Neural cell (in vitro differentiated cells): Measurements from ENCODE around the gene EXD2. TPM values are rescaled to one million over a fixed set of nuclear protein-coding genes. Genes with fewer than 3 reads are reported as not detected.

ENCODE experiments used
- H2AFZ ChIP-seq: fragments of 200-600, 300-800 bp; sonication (generic), shearing (Covaris generic); 2 replicates; pipeline ENCODE4 v1.6.0; 2014; ENCODE audit warnings: low read depth, mild to moderate bottlenecking, antibody characterized with exemption, low read length, moderate library complexity
- H3F3A ChIP-seq: fragments of 200-600 bp; shearing (Covaris generic); 2 replicates; pipeline ENCODE4 v1.6.1; 2016; ENCODE audit warnings: mild to moderate bottlenecking, moderate library complexity, mixed read lengths, antibody characterized with exemption, low read length; ENCODE audit not compliant: insufficient read depth, poor library complexity, severe bottlenecking
- H3K27ac ChIP-seq: fragments of 200-600, 300-800 bp; sonication (generic), shearing (Covaris generic); 2 replicates; pipeline ENCODE4 v1.5.1; 2014; ENCODE audit warnings: mild to moderate bottlenecking, low read length, moderate library complexity
- H3K27me3 ChIP-seq: fragments of 300-800, 200-600 bp; sonication (generic), shearing (Covaris generic); 2 replicates; pipeline ENCODE4 v1.6.0; 2014; ENCODE audit warnings: mild to moderate bottlenecking, low read depth, low read length, moderate library complexity; ENCODE audit not compliant: insufficient read depth
- H3K36me3 ChIP-seq: fragments of 300-800, 200-600 bp; sonication (generic), shearing (Covaris generic); 2 replicates; pipeline ENCODE4 v1.5.1; 2014; ENCODE audit warnings: mild to moderate bottlenecking, antibody characterized with exemption, low read length, moderate library complexity; ENCODE audit not compliant: insufficient read depth
- H3K4me2 ChIP-seq: fragments of 300-800, 200-600 bp; sonication (generic), shearing (Covaris generic); 2 replicates; pipeline ENCODE4 v1.6.0; 2014; ENCODE audit warnings: mild to moderate bottlenecking, low read length
- H3K4me3 ChIP-seq: fragments of 300-800, 200-600 bp; sonication (generic), shearing (Covaris generic); 2 replicates; pipeline ENCODE4 v1.5.1; 2014; ENCODE audit warnings: mild to moderate bottlenecking, low read length, moderate library complexity
- H3K79me2 ChIP-seq: fragments of 200-600 bp; shearing (Covaris generic); replicated peaks from 2 replicates; pipeline ENCODE4 v1.6.0; 2014; ENCODE audit warnings: mild to moderate bottlenecking, low read length, moderate library complexity; ENCODE audit not compliant: insufficient read depth
- H3K9ac ChIP-seq: fragments of 300-800, 200-600 bp; sonication (generic), shearing (Covaris generic); 2 replicates; pipeline ENCODE4 v1.6.1; 2016; ENCODE audit warnings: mild to moderate bottlenecking, low read length, mixed read lengths
- H3K9me2 ChIP-seq: fragments of 200-600 bp; shearing (Covaris generic); 2 replicates; pipeline ENCODE4 v1.6.1; 2016; ENCODE audit warnings: mild to moderate bottlenecking, low read length, mixed read lengths; ENCODE audit not compliant: insufficient read depth
- H3K9me3 ChIP-seq: fragments of 200-600, 300-800 bp; sonication (generic), shearing (Covaris generic); 2 replicates; pipeline ENCODE4 v1.6.1; 2016; ENCODE audit warnings: mild to moderate bottlenecking, mixed run types, low read length, moderate library complexity, mixed read lengths
- H4K20me1 ChIP-seq: fragments of 200-600 bp; shearing (Covaris generic); 2 replicates; pipeline ENCODE4 v1.6.1; 2016; ENCODE audit warnings: mild to moderate bottlenecking, mixed run types; ENCODE audit not compliant: insufficient read depth
- EP300 ChIP-seq: fragments of 450-650 bp; conservative IDR thresholded peaks from 2 replicates; pipeline ENCODE4 v1.6.1; 2014; ENCODE audit warnings: antibody characterized with exemption, mild to moderate bottlenecking, moderate library complexity; ENCODE audit not compliant: poor library complexity, severe bottlenecking
- EZH2 ChIP-seq: fragments of 200-600, 300-800 bp; shearing (Covaris generic), sonication (generic); IDR thresholded peaks from 2 replicates; pipeline ENCODE4 v1.6.1; 2014; ENCODE audit warnings: antibody characterized with exemption, low read length, borderline replicate concordance, mild to moderate bottlenecking; ENCODE audit not compliant: insufficient read depth, poor library complexity, severe bottlenecking
- MXI1 ChIP-seq: fragments of 450-650 bp; conservative IDR thresholded peaks from 2 replicates; pipeline ENCODE4 v1.6.1; 2014; ENCODE audit warnings: antibody characterized with exemption, mild to moderate bottlenecking; ENCODE audit not compliant: poor library complexity, severe bottlenecking
- POLR2AphosphoS5 ChIP-seq: IDR thresholded peaks from 2 replicates; pipeline ENCODE4 v1.6.1; 2012
- RAD21 ChIP-seq: fragments of 450-650 bp; conservative IDR thresholded peaks from 2 replicates; pipeline ENCODE4 v1.6.1; 2014; ENCODE audit warnings: antibody characterized with exemption, mild to moderate bottlenecking, moderate library complexity
- SMC3 ChIP-seq: fragments of 450-650 bp; conservative IDR thresholded peaks from 2 replicates; pipeline ENCODE4 v1.6.1; 2014; ENCODE audit warnings: antibody characterized with exemption, mild to moderate bottlenecking, moderate library complexity; ENCODE audit not compliant: poor library complexity
- TAF1 ChIP-seq: IDR thresholded peaks from 2 replicates; pipeline ENCODE4 v1.6.1; 2012; ENCODE audit warnings: low read depth
- polyA plus RNA-seq: library from polyadenylated mRNA; depleted of rRNA; stranded (reverse); fragments of >200 nt; gene quantifications from 2 replicates; pipeline ENCODE4 v1.2.3, GENCODE V29; 2014
- TF ChIP-seq, protein P1 (sequence below): fragments of 450-650 bp; IDR thresholded peaks from 2 replicates; pipeline ENCODE4 v1.5.1; 2014; ENCODE audit warnings: antibody characterized with exemption, mild to moderate bottlenecking, moderate library complexity; ENCODE audit not compliant: poor library complexity, severe bottlenecking
- TF ChIP-seq, protein P2 (sequence below): IDR thresholded peaks from 2 replicates; pipeline ENCODE4 v1.6.1; 2012; ENCODE audit warnings: borderline replicate concordance

The EXD2 gene
- polyA plus RNA-seq, 1 donor from 2014 or later: 43.3 TPM

DNA sequence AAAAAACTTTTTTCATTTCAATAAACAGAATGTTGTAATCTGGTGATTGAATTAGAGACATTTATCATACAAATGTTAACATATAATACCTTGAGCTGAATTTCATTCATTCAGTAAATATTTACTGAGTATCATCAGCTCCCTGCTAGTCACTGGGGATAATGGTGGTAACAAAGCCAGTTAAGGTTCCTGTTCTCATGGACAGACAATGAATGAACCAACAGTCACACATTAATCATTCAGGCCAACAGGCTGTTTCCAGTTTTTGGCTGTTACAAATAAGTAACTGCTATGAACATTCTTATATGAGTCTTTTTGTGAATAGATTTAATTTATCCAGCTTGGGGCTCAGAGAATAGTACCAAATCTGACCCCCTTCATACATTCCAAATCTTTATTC is 13.5 kb downstream of the EXD2 start:
- H3K4me3 ChIP-seq: no peak overlapping the region
- H4K20me1 ChIP-seq: no peaks in the 10 kb centered on the region
- no peak overlapping the region for H2AFZ ChIP-seq

DNA sequence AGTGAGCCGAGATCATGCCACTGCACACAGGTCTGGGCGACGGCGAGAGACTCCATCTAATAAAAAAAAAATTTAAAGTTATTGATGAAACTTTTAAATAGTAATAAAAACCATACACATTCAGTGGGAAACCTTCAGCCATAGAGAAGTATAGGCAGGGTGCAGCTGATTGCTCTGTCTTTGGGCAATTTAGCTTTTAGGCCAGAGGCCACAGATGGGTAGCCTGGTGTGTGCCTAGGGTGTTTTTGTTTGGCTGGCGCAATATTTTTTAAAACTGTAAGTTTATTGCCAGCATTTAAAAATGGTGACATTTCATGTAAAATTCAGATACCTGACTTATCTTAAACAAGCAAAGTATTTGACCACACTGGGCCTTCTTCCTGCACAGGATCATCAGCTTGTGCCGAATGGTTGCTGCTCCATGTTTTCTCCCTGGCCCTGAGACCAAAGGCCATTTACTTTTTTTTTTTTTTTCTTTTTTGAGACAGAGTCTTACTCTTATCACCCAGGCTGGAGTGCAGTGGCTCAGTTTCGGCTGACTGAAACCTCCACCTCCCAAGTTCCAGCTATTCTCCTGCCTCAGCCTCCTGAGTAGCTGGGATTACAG is 16.2 kb downstream of the EXD2 start:
- no peak for TF ChIP-seq EZH2
- TF ChIP-seq, protein P1, sequence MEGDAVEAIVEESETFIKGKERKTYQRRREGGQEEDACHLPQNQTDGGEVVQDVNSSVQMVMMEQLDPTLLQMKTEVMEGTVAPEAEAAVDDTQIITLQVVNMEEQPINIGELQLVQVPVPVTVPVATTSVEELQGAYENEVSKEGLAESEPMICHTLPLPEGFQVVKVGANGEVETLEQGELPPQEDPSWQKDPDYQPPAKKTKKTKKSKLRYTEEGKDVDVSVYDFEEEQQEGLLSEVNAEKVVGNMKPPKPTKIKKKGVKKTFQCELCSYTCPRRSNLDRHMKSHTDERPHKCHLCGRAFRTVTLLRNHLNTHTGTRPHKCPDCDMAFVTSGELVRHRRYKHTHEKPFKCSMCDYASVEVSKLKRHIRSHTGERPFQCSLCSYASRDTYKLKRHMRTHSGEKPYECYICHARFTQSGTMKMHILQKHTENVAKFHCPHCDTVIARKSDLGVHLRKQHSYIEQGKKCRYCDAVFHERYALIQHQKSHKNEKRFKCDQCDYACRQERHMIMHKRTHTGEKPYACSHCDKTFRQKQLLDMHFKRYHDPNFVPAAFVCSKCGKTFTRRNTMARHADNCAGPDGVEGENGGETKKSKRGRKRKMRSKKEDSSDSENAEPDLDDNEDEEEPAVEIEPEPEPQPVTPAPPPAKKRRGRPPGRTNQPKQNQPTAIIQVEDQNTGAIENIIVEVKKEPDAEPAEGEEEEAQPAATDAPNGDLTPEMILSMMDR: no peak
- TF ChIP-seq EP300: no peak
- no peak for TF ChIP-seq SMC3
- no peak for TF ChIP-seq POLR2AphosphoS5
- no peak for TF ChIP-seq TAF1
- no peak for TF ChIP-seq MXI1
- TF ChIP-seq RAD21: no peak
- TF ChIP-seq, protein P2, sequence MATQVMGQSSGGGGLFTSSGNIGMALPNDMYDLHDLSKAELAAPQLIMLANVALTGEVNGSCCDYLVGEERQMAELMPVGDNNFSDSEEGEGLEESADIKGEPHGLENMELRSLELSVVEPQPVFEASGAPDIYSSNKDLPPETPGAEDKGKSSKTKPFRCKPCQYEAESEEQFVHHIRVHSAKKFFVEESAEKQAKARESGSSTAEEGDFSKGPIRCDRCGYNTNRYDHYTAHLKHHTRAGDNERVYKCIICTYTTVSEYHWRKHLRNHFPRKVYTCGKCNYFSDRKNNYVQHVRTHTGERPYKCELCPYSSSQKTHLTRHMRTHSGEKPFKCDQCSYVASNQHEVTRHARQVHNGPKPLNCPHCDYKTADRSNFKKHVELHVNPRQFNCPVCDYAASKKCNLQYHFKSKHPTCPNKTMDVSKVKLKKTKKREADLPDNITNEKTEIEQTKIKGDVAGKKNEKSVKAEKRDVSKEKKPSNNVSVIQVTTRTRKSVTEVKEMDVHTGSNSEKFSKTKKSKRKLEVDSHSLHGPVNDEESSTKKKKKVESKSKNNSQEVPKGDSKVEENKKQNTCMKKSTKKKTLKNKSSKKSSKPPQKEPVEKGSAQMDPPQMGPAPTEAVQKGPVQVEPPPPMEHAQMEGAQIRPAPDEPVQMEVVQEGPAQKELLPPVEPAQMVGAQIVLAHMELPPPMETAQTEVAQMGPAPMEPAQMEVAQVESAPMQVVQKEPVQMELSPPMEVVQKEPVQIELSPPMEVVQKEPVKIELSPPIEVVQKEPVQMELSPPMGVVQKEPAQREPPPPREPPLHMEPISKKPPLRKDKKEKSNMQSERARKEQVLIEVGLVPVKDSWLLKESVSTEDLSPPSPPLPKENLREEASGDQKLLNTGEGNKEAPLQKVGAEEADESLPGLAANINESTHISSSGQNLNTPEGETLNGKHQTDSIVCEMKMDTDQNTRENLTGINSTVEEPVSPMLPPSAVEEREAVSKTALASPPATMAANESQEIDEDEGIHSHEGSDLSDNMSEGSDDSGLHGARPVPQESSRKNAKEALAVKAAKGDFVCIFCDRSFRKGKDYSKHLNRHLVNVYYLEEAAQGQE: no peak
- H3K4me2 ChIP-seq: no peak overlapping the region
- no peaks in the 10 kb centered on the region for H3K79me2 ChIP-seq
- H3F3A ChIP-seq: no peaks in the 10 kb centered on the region
- H3K9me3 ChIP-seq: no peaks in the 10 kb centered on the region
- peaks cover 9% of the 10 kb centered on the region for H3K36me3 ChIP-seq
- H3K9me2 ChIP-seq: no peaks in the 10 kb centered on the region
- no peak overlapping the region for H2AFZ ChIP-seq
- H3K27me3 ChIP-seq: no peaks in the 10 kb centered on the region
- no peak overlapping the region for H3K27ac ChIP-seq
- H3K4me3 ChIP-seq: no peak overlapping the region
- H3K9ac ChIP-seq: no peak overlapping the region
- H4K20me1 ChIP-seq: no peaks in the 10 kb centered on the region

More for the DNA sequence above, 13.5 kb downstream of the EXD2 start:
- peaks cover 6% of the 10 kb centered on the region for H3K79me2 ChIP-seq
- H3K27me3 ChIP-seq: no peaks in the 10 kb centered on the region
- H3K4me2 ChIP-seq: no peak overlapping the region
- H3K9ac ChIP-seq: no peak overlapping the region
- no peak overlapping the region for H3K27ac ChIP-seq
- H3F3A ChIP-seq: no peaks in the 10 kb centered on the region
- no peak for TF ChIP-seq MXI1
- no peak for TF ChIP-seq POLR2AphosphoS5
- TF ChIP-seq RAD21: no peak
- no peak for TF ChIP-seq SMC3
- TF ChIP-seq TAF1: no peak
- TF ChIP-seq EZH2: no peak
- TF ChIP-seq EP300: no peak
- TF ChIP-seq, protein P2: no peak
- TF ChIP-seq, protein P1: no peak
- H3K9me3 ChIP-seq: no peaks in the 10 kb centered on the region
- H3K36me3 ChIP-seq: peaks cover 6% of the 10 kb centered on the region
- H3K9me2 ChIP-seq: no peaks in the 10 kb centered on the region
